HG03432 (cell line): ENCODE data around the gene OOEP.

Experiments
- ATAC-seq: cut with Tn5 transposase; IDR thresholded peaks from one replicate; pipeline ENCODE4 v1.9.1; 2021; ENCODE audit warnings: mild to moderate bottlenecking, moderate library complexity; ENCODE audit not compliant: unreplicated experiment

Gene OOEP

DNA sequence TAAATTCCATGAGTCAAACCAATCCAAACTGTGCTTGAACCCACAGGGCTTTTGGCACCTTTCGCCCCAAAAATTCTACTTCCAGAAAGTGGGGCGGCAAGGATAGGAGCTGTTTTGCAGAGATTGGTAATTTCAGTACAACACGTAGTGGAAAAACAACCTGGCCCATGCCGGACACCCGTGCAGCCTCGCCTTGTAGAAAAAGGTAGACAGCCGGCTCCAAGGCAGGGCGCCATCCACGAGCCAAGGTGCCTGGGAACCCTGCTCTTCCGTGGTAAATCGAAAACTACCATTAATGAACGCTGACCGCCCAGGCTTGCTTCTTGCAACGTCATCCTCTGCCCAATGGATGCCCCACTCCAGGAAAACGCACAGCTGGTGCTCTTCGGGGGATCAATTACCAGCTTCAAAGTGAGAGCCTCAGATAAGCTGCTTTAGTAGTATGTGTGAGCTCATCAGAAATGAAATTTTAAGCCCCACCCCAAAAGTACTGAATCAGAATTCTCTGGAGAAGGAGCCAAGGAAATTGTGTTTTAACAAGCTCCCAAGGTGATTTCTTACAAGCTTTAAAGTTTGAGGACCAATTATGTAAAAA lies 1.8 kb downstream of the OOEP start:
- ATAC-seq: no peak

GRCh38 chr6:73364549-73364948 lies 5.1 kb downstream of the OOEP start:
- ATAC-seq: no peak

- ATAC-seq: no peak
These were observed 5.6 kb downstream of the OOEP start for GRCh38 chr6:73364121-73364520.

- no peak for ATAC-seq
These were observed 6.2 kb downstream of the OOEP start for GRCh38 chr6:73363537-73363875.

- ATAC-seq: no peak
These were observed 6.7 kb downstream of the OOEP start for GRCh38 chr6:73362869-73363536.

DNA sequence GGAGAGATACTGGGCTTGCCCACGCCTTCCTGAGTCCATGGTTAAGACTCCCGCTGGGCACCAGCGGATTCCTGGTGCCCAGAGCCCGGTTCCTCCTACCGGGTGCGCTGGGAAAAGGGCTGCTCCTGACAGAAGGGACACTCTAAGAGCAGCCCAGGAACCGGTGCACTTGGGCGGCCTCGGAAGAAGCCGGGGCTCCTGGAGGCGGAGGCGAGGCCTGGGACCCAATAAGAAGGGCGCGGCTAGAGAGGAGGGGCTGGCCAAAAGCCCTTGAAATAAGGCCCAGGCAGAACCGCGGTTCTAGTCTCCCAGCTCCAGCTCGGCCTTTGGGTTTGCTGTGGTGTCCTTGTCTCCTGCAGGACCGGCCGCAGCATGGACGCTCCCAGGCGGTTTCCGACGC lies 7.3 kb downstream of the OOEP start, which contains the start of gene KHDC3L:
TSS of gene KHDC3L (plus strand) at position 301 of the 400 bp plus-strand sequence. CDS start at position 373, 72 bp downstream.
- no peak for ATAC-seq

- ATAC-seq: no peak
These were observed 15.8 kb downstream of the OOEP start, which contains the start of gene DPPA5 for GRCh38 chr6:73353636-73354593. TSS of gene DPPA5 (minus strand) at chr6:73354276. CDS start at chr6:73354225, 51 bp downstream.

DNA sequence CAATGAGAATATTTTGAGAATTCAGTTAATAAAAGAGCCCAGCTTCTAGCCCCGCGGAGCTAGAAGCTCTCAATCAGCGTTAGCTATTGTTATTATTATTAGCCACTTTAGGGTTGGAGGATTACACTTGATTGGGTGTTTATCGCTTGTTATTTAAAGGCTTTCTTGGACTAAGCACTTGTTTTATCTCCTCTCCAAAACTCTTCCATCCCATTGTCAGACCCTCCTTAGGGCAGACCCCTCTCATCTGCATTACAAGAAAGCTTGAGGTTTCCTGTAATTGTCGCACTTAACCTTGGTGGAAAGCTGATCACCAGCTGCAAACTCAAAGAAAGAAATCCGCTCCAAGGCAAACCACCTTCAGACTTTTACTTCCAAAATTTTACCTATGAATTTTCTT lies 20.4 kb downstream of the OOEP start:
- ATAC-seq: no peak

DNA sequence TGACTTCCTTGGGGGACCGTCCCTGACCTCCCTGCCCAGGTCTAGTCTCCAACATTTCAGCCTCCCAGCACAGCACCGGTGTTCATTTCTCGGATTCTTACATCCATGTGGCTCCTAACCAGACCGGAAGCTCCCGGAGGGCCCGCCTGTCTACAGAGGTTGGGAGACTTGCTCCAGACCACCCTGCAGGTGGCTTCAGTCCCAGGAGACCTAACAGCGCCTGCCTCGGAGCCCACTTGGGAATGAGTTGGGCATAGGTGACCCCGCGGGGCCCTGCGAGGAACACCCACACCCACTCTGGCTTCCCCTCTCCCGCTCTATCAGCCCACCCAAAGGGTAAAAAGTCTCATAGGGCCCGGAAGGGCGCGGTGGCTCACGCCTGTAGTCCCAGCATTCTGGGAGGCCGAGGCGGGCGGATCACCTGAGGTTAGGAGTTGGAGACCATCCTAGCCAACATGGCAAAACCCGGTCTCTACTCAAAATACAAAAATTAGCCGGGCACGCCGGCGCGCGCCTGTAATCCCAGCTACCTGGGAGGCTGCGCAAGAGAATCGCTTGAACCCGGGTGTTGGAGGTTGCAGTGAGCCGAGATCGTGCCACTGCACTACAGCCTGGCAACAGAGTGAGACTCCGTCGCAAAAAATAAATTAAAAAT lies 21.0 kb downstream of the OOEP start:
- ATAC-seq: no peak

DNA sequence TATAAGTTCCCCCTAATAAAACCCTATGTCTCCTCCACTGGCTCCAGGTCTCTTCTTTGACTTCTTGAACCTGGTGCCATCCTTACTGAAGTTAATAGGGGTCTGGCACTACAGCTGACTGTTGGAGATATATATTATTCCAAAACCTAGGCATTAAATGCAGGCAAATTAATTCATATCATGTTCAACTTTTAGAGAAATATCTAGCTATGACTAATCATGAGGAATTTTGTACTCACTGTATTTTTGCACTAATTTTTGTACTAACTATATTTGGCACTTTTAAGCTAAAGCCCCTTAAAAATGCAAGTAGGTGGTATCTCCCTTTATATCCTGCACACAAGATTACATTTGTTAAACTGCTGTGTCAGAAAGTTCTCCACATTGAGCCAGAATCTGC lies 26.5 kb downstream of the OOEP start:
- ATAC-seq: no peak

DNA sequence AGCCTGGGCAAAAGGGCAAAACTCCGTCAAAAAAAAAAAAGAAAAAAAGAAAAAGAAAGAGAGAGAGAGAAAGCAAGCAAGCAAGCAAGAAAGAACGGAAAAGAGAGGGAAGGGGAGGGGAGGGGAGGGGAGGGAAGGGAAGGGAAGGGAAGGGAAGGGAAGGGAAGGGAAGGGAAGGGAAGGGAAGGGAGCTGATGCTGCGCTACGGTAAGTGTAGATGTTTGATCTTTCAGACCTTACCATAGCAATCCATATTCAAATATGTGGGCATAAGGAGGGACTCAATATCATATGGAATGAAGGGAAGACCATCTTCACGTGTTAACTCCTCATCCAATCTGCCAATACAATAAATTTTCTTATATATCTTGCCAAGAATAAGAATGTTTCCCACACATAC lies 27.5 kb downstream of the OOEP start:
- no peak for ATAC-seq

DNA sequence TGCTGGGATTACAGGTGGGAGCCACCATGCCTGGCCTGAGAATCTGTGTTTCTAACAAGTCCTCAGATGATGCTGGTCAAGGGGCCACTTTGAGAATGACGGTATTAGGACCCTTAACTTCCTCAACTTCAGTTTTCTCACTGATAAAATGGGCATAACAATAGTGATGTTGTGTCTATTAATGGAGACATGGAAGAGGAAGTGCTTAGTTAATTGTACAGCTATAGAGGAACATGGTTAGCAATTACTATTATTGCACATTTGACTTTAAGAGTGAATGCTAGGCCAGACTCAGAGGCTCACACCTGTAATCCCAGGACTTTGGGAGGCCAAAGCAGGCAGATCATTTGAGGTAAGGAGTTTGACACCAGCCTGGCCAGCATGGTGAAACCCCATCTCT lies 28.4 kb downstream of the OOEP start:
- no peak for ATAC-seq

DNA sequence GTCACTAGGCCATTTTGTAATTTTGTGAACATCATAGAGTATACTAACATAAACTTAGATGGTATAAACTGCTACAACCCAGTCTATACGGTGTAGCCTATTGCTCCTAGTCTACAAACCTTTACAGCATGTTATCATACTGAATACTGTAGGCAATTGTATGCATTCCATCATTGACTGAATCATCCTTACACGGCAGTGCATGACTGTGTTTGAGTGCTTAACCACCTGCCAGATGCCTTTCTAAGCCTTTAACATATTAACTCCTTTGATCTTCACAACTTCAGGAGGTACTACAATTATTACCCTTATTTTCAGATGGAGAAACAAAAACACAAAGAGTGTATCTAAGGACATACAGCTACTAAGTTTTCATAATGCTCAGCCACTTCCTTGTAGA lies 29.6 kb downstream of the OOEP start:
- ATAC-seq: no peak

DNA sequence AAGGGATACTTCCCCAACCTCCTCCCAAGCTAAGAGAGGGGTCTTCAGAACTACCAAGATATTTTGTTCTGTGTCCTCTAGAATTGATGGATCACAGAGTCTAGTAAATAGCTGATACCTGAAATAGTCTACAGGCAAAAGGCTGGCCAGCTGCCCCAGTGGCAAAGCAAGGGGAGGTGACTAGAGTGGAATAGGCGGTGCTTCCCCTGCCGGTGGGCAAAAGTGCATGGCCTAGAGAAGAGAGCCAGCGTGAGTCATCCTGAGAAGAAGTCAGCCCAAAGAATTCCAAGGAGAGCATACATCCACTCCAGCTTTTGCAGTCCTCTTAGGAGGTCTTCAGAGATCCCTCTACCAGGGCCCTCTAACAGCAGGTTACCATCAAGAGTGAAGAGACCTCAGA lies 30.4 kb downstream of the OOEP start:
- ATAC-seq: peak; percentile 38

DNA sequence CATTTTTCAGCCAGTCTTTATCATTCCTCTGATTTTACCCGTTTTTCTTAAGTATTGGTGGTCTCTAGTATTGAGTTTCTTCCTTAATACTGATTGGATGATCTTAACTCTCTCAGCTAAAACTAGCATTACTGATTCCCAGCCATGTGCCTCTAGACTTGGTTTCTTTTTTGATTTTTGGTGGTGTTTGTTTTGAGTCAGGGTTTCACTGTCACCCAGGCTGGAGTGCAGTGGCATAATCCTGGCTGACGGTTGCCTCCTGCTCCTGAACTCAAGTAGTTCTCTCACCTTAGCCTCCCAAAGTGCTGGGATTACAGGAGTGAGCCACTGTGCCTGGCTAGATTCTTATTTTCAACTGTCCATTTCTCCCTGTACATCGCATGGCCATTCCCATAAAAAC lies 40.5 kb downstream of the OOEP start:
- peak; percentile 76 for ATAC-seq

DNA sequence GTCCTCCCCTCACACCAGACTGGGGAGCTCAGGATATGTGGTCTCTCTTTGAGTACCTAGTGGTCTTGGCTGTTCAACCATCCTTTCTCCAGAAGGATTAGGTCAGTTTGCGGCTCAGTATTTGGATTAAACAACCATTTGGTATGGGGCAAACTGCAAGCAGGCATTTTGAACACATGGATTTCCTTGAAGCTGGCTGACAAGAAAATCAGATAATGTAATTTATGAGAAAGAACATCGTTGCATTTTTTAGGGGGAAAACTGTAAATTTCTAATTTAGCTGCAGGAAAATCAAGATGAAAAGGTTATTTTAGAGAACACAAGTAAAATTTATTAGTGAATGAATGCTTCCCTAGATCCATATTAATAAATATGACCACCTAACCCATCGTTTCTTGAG lies 40.9 kb downstream of the OOEP start:
- no peak for ATAC-seq

- no peak for ATAC-seq
These were observed 44.0 kb downstream of the OOEP start for GRCh38 chr6:73325656-73326055.

DNA sequence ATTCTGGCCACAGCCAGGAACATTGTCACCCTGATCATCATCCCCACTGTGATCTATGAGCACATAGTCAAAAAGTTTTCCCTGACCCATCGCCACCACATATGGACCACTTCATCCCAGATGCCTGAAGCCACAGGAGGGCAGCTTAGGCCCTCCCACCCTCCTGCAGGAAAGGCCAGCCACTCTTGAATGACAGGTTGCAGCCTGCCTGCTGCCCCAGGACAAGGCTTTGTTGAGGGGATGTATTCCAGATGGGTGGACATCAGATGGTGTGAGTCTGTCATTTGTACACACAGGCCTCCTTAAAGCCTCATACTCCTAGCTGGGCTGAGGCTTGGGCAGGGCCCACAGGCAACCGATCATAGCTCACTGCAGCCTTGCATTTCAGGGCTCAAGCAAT lies 46.4 kb downstream of the OOEP start:
- ATAC-seq: no peak
